ENCODE measurements around the gene GIT1. TPM values are rescaled to one million over a fixed set of nuclear protein-coding genes. Genes with fewer than 3 reads are reported as not detected.

The GIT1 gene
- total and polyA plus RNA-seq, 9 donors, result 18.0 to 51.8 (median 39.0) TPM

DNA sequence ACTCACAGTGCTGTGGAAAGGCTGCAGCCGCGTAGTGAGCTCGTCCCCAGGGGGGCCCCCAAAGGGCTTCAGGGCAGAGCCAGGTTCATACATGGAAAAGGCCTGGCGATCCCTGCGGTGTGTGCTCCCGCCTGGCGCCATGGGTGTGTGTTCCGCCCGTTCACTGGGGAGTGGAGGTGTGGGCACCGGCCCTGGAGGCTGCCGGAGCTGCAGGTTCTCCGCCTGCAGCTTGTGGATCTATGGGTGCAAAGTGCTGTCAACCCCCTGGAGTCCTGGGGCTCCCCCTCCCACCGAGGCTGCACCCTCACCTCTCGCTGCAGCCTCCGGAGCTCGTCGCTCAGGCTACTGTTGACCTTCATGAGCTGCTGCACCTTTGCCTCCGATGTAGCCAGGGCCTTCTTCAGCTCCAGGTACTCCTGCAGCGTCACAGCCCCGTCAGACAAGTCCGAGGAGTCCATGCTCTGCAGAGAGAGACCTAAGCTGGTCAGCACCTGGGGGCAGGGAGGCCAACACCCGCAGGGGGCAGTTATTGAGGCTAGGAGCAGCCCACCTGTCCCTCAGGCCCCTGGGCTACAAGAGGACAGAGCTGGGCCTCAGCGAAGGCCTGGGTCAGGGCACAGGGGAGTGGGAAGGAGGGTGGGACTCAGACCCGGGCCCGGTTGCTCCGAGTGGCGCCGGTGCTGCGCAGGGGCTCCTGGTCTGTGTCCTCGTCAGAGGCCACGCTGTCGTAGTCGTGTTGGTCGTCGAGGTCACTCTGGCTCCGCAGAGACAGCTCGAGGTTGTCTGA, 13.0 kb downstream of the GIT1 start:
- Histone ChIP-seq H3K27me3 (no peaks in the 10 kb centered on the region), H3K27ac (no peak overlapping the region), H3K36me3 (no peaks in the 10 kb centered on the region), H3K9me3 (no peaks in the 10 kb centered on the region), H3K4me1 (ENCODE audit: insufficient read depth) (peaks cover 15% of the 10 kb centered on the region), H3K4me3 (no peak overlapping the region)
- TF ChIP-seq, protein P1, sequence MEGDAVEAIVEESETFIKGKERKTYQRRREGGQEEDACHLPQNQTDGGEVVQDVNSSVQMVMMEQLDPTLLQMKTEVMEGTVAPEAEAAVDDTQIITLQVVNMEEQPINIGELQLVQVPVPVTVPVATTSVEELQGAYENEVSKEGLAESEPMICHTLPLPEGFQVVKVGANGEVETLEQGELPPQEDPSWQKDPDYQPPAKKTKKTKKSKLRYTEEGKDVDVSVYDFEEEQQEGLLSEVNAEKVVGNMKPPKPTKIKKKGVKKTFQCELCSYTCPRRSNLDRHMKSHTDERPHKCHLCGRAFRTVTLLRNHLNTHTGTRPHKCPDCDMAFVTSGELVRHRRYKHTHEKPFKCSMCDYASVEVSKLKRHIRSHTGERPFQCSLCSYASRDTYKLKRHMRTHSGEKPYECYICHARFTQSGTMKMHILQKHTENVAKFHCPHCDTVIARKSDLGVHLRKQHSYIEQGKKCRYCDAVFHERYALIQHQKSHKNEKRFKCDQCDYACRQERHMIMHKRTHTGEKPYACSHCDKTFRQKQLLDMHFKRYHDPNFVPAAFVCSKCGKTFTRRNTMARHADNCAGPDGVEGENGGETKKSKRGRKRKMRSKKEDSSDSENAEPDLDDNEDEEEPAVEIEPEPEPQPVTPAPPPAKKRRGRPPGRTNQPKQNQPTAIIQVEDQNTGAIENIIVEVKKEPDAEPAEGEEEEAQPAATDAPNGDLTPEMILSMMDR (IDR thresholded peaks at IDR 0.05), result no peak
- TF ChIP-seq EP300 (IDR thresholded peaks at IDR 0.05), result no peak
- TF ChIP-seq POLR2A (IDR thresholded peaks at IDR 0.05), result no peak
- intact Hi-C loops (cut with DNase I), result no loop called here
- WGBS, 3 donors, result 91 to 92% (median 92%) methylated on average over 34 to 37 of the region's 37 CpGs
- peak in 1 of 5 donors; percentile 12 for DNase-seq

DNA sequence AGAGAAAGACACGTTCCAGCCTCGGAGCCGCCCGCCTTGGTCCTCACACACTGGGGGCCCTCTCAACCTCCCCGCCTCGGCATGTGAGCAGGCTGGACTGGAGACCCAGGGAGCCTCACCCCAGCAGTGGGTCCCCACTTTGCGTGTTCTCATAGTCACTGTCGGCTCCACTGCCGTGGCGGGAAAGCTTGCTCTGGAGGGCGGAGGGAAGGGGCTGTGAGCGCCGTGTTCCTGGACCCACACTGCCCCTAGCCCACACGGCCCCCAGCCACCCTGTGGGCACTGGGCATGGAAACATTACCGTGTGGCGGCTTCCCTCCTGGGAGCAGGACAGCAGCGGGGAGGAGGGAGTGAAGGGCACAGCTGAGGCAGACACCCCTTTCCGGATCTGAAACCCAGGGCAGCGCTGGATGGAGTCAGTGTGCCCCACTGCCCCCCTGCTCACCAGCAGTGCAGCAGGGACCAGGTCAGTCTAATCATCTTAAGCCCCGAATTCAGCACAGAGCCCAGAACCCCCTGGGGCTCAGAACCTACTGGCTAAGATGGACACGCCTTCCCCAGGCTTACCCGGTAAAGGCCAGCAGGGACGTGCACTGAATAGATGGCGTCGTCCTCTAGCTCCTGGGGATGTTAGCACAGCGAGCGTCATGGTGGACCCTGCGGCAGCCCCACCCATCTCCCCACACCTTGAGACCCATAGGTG, 13.8 kb downstream of the GIT1 start:
- Histone ChIP-seq H3K27ac (no peak overlapping the region), H3K27me3 (no peaks in the 10 kb centered on the region), H3K36me3 (no peaks in the 10 kb centered on the region), H3K4me3 (no peak overlapping the region), H3K9me3 (no peaks in the 10 kb centered on the region), H3K4me1 (ENCODE audit: insufficient read depth) (peaks cover 15% of the 10 kb centered on the region)
- WGBS, 3 donors, result 84 to 86% (median 85%) methylated on average over 28 of the region's 28 CpGs
- DNase-seq, result peak in 2 of 5 donors; percentile 9 to 16
- TF ChIP-seq, protein P1 (IDR thresholded peaks at IDR 0.05), result no peak
- no peak for TF ChIP-seq EP300 (IDR thresholded peaks at IDR 0.05)
- no peak for TF ChIP-seq POLR2A (IDR thresholded peaks at IDR 0.05)
- intact Hi-C loops (cut with DNase I), result no loop called here

DNA sequence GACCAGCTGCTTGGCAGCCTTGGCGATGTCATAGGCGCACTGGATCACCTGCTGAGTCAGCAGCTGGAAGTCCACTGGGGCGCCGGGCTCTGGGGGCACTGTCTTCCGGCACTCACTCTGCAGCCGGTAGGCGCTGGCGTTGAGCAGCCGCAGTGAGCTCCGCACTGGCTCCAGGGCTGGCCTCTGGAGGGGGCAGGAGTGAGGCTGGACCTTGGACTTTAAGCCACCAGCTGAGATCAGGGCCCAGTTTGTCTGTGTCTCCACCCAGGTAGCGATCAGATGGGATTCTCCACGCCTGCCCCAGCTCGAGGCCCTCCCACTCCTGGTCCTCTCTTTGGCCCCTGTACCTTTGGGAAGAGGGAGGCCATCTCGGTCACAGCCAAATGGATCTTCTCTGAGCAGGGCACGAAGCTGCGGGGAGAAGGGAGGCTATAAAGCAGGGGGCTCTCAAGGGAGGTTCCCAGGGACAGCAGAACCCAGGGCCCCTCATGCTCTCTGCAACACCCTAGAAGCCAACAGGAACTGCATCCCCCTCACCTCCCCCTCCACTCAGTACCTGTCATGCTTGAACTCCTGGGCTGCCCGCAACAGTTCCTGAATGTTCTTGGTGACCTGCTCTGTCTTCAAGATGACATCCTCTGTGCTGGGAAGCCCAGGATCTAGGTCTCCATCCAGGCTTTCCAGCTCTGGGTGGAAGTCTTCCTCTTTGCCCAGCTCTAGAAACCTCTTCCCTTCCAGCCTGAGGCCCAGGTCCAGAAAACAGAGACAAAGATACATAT, 14.5 kb downstream of the GIT1 start:
- Histone ChIP-seq H3K9me3 (no peaks in the 10 kb centered on the region), H3K27me3 (no peaks in the 10 kb centered on the region), H3K4me1 (ENCODE audit: insufficient read depth) (peaks cover 15% of the 10 kb centered on the region), H3K4me3 (no peak overlapping the region), H3K36me3 (no peaks in the 10 kb centered on the region), H3K27ac (no peak overlapping the region)
- intact Hi-C loops (cut with DNase I), result no loop called here
- DNase-seq, result peak in 3 of 5 donors; percentile 19 to 24 (median 21)
- 79 to 84% (median 83%) methylated on average over 16 to 17 of the region's 17 CpGs for WGBS, 3 donors
- TF ChIP-seq POLR2A (IDR thresholded peaks at IDR 0.05) (no peak), EP300 (IDR thresholded peaks at IDR 0.05) (no peak)

DNA sequence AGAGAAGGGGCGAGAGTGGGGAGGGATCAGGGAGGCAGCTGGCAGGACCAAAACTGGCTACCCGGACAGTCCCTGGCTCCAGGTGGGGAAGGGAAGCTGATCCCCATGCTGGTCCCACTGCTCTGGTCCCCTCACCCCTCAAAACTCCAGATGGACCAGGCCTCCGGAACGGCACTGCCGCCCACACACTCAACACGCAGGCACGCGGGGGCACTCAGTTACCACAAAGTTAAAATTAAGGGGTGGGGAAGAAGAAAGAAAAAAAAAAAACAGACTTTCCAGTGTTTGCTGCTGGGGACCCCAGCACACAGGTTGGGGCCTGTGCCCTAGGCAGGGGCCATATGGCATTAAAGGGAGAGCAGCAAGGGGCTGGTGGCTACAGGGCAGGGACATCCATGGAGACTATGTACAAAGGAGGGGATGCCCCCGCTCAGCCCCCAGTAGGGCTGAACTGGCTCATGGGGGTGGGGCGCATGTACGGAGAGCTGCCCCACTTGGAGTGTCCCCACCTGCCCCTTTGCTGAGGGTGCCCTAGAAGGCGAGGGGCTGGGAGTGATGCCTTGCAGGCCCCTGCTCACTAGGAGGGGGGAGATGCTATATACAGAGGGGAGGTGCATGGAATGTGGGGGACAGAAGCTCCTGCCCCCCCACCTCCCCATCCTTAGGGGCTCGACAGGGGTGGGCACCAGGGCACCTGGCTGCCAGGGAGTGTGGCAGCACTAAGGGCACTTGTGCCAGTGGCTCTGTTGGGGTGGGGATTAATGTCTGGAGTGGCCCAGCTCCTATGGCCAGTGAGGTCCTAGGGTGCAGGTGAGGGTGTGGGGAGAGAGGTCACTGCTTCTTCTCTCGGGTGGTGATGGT, 15.3 kb downstream of the GIT1 start:
- TF ChIP-seq POLR2A (IDR thresholded peaks at IDR 0.05) (no peak), EP300 (IDR thresholded peaks at IDR 0.05) (no peak)
- TF ChIP-seq, protein P1 (IDR thresholded peaks at IDR 0.05), result no peak
- WGBS, 3 donors, result 78 to 87% (median 80%) methylated on average over 13 to 14 of the region's 14 CpGs
- Histone ChIP-seq H3K9me3 (no peaks in the 10 kb centered on the region), H3K4me3 (no peak overlapping the region), H3K27me3 (no peaks in the 10 kb centered on the region), H3K36me3 (no peaks in the 10 kb centered on the region), H3K27ac (no peak overlapping the region), H3K4me1 (ENCODE audit: insufficient read depth) (peaks cover 17% of the 10 kb centered on the region)
- intact Hi-C loops (cut with DNase I), result no loop called here
- DNase-seq, result peak in 2 of 5 donors; percentile 13 to 18

Data from ovary (tissue), 9 donors.